ENCODE results near the gene LRRN3.

Gene LRRN3

GRCh38 chr7:111098926-111099250 is 8.0 kb downstream of the LRRN3 start:
- no peak for DNase-seq (ENCODE audit: low read depth, low spot score)
- H3K4me3 ChIP-seq (ENCODE audit: low read length): no peak overlapping the region

GRCh38 chr7:111101856-111102646 is 11.1 kb downstream of the LRRN3 start:
- no peak overlapping the region for H3K4me3 ChIP-seq (ENCODE audit: low read length)
- DNase-seq (ENCODE audit: low read depth, low spot score): no peak

GRCh38 chr7:111103136-111103535 is 12.2 kb downstream of the LRRN3 start:
- no peak overlapping the region for H3K4me3 ChIP-seq (ENCODE audit: low read length)
- no peak for DNase-seq (ENCODE audit: low read depth, low spot score)

- H3K4me3 ChIP-seq (ENCODE audit: low read length): no peak overlapping the region
- DNase-seq (ENCODE audit: low read depth, low spot score): no peak
Measured at GRCh38 chr7:111103678-111104274, 12.8 kb downstream of the LRRN3 start.

GRCh38 chr7:111104710-111105109 is 13.8 kb downstream of the LRRN3 start:
- no peak for DNase-seq (ENCODE audit: low read depth, low spot score)
- no peak overlapping the region for H3K4me3 ChIP-seq (ENCODE audit: low read length)

GRCh38 chr7:111105269-111105668 is 14.3 kb downstream of the LRRN3 start:
- H3K4me3 ChIP-seq (ENCODE audit: low read length): no peak overlapping the region
- DNase-seq (ENCODE audit: low read depth, low spot score): no peak

- no peak overlapping the region for H3K4me3 ChIP-seq (ENCODE audit: low read length)
- DNase-seq (ENCODE audit: low read depth, low spot score): no peak
Measured at GRCh38 chr7:111107579-111107978, 16.7 kb downstream of the LRRN3 start.

GRCh38 chr7:111108000-111108399 is 17.1 kb downstream of the LRRN3 start:
- no peak for DNase-seq (ENCODE audit: low read depth, low spot score)
- no peak overlapping the region for H3K4me3 ChIP-seq (ENCODE audit: low read length)

GRCh38 chr7:111108496-111108895 is 17.6 kb downstream of the LRRN3 start:
- no peak for DNase-seq (ENCODE audit: low read depth, low spot score)
- no peak overlapping the region for H3K4me3 ChIP-seq (ENCODE audit: low read length)

- no peak for DNase-seq (ENCODE audit: low read depth, low spot score)
- no peak overlapping the region for H3K4me3 ChIP-seq (ENCODE audit: low read length)
Measured at GRCh38 chr7:111112439-111112838, 21.5 kb downstream of the LRRN3 start.

- no peak for DNase-seq (ENCODE audit: low read depth, low spot score)
- H3K4me3 ChIP-seq (ENCODE audit: low read length): no peak overlapping the region
Measured at GRCh38 chr7:111113263-111114017, 22.5 kb downstream of the LRRN3 start.

GRCh38 chr7:111115966-111116365 is 25.0 kb downstream of the LRRN3 start:
- DNase-seq (ENCODE audit: low read depth, low spot score): no peak

GRCh38 chr7:111126987-111127386 is 36.1 kb downstream of the LRRN3 start:
- H3K4me3 ChIP-seq (ENCODE audit: low read length): no peak overlapping the region
- DNase-seq (ENCODE audit: low read depth, low spot score): no peak

More at GRCh38 chr7:111115966-111116365, 25.0 kb downstream of the LRRN3 start:
- no peak overlapping the region for H3K4me3 ChIP-seq (ENCODE audit: low read length)

- no peak overlapping the region for H3K4me3 ChIP-seq (ENCODE audit: low read length)
- DNase-seq (ENCODE audit: low read depth, low spot score): no peak
Measured at GRCh38 chr7:111129435-111129834, 38.5 kb downstream of the LRRN3 start.

GRCh38 chr7:111132833-111133232 is 41.9 kb downstream of the LRRN3 start:
- DNase-seq (ENCODE audit: low read depth, low spot score): no peak
- no peak overlapping the region for H3K4me3 ChIP-seq (ENCODE audit: low read length)

- DNase-seq (ENCODE audit: low read depth, low spot score): no peak
- no peak overlapping the region for H3K4me3 ChIP-seq (ENCODE audit: low read length)
Measured at GRCh38 chr7:111137296-111138192, 46.6 kb downstream of the LRRN3 start.

- DNase-seq (ENCODE audit: low read depth, low spot score): peak; percentile 63
- H3K4me3 ChIP-seq (ENCODE audit: low read length): no peak overlapping the region
Measured at GRCh38 chr7:111138193-111138569, 47.3 kb downstream of the LRRN3 start.

- DNase-seq (ENCODE audit: low read depth, low spot score): no peak
- no peak overlapping the region for H3K4me3 ChIP-seq (ENCODE audit: low read length)
Measured at GRCh38 chr7:111138586-111138985, 47.7 kb downstream of the LRRN3 start.

GRCh38 chr7:111140091-111140865 is 49.4 kb downstream of the LRRN3 start:
- DNase-seq (ENCODE audit: low read depth, low spot score): no peak
- no peak overlapping the region for H3K4me3 ChIP-seq (ENCODE audit: low read length)
